GM13976 (cell line): Measurements from ENCODE around the gene PYROXD2.

Experiments
- DNase-seq: peaks from one replicate; pipeline ENCODE4 v3.0.0; 2012; ENCODE audit warnings: low spot score
- CTCF ChIP-seq: IDR thresholded peaks from 2 replicates; pipeline ENCODE4 v1.5.1; 2012; ENCODE audit warnings: borderline replicate concordance, mild to moderate bottlenecking; ENCODE audit not compliant: insufficient read depth; ENCODE audit errors: extremely low read depth, missing control alignments, control extremely low read depth
- in situ Hi-C: fragments of 300-500 bp; cut with MboI; formaldehyde crosslinking; loops from one replicate; pipeline ENCODE4 v1.12.0; 2022; ENCODE audit warnings: low sequenced_read_pairs, mixed read lengths, inconsistent platforms; ENCODE audit not compliant: unreplicated experiment

PYROXD2 gene

GRCh38 chr10:98410135-98410743 is 4.7 kb downstream of the PYROXD2 start:
- no peak for TF ChIP-seq CTCF
- in situ Hi-C loops, result no loop called here
- no peak for DNase-seq

- DNase-seq, result no peak
- in situ Hi-C loops, result no loop called here
- TF ChIP-seq CTCF, result no peak
Measured at GRCh38 chr10:98408799-98409198, 6.2 kb downstream of the PYROXD2 start.

GRCh38 chr10:98407744-98408241 is 7.2 kb downstream of the PYROXD2 start:
- in situ Hi-C loops, result no loop called here
- TF ChIP-seq CTCF, result no peak
- DNase-seq, result no peak

- DNase-seq, result no peak
- TF ChIP-seq CTCF, result no peak
- in situ Hi-C loops, result no loop called here
Measured at GRCh38 chr10:98407017-98407743, 7.8 kb downstream of the PYROXD2 start.

GRCh38 chr10:98405422-98405821 is 9.6 kb downstream of the PYROXD2 start:
- TF ChIP-seq CTCF, result no peak
- in situ Hi-C loops, result no loop called here
- DNase-seq, result no peak

- TF ChIP-seq CTCF, result no peak
- in situ Hi-C loops, result no loop called here
- peak; percentile 73 for DNase-seq
Measured at GRCh38 chr10:98404571-98405359, 10.2 kb downstream of the PYROXD2 start.
